Measurements from ENCODE around the gene CPXM1. TPM values are rescaled to one million over a fixed set of nuclear protein-coding genes. Genes with fewer than 3 reads are reported as not detected.

Gene CPXM1
- total and polyA plus RNA-seq, 9 of the 15 experiments (the other 6 are each of a cell fraction or from before 2014, with no cell fraction given) = 0.04 to 1.1 (median 0.37) TPM; not detected in 2

DNA sequence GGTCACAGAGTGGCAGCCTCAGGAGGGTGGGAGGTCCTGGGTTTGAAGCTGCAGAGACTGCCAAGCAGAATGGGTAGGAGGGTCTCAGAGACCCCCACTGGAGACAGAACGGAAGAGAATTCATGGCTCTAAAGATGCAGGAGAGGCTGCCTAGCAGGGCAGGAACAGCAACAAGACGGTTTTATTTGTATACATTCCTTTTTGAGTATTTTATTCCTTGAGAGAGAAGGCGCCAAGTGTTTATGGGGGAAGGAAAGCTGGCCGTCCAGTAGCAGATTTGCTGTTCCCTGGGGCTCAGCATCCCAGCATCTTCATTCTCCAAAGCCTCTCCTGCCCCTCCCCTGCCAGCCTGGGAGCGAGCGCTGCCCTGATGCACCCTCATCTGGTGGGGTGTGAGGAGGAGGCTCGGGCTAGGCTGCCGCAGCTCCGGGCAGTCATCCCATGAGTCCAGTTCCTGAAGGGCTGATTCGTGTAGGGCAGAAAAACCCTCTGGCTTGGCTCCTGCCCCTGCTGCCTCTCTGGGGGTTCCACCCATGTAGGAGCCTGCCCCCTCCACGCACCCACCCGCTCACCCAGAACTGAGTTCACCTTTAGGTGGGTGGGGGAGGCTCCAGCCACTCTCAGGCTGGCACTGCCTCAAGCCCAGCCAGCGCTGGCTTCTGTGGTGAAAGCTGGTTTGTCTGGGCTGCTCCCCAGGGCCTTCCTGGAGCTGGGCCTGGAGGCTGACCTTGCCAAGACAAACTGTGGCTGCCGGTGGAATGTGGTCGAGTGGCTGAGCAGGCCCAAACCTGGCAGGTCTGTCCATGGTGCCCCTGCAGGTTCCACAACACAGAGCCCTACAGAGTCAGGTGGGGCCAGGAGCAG is 32.4 kb downstream of the CPXM1 start:
- H2AFZ ChIP-seq (ENCODE audit: low read depth, low read length) = no peak overlapping the region
- intact Hi-C loops (cut with micrococcal nuclease) = no loop called here
- TF ChIP-seq ZNF318 (IDR thresholded peaks at IDR 0.05; ENCODE audit: borderline replicate concordance in 1 of 2, low read depth in 1 of 2) (no peak), POLR2AphosphoS2 (IDR thresholded peaks at IDR 0.05; ENCODE audit: low read length) (no peak), OTX1 (CRISPR knock-in tag; IDR thresholded peaks at IDR 0.05) (no peak), POLR2AphosphoS5 (IDR thresholded peaks at IDR 0.05; ENCODE audit: control insufficient read depth, insufficient read depth, low read depth, low read length) (no peak), ZNF311 (CRISPR knock-in tag; IDR thresholded peaks at IDR 0.05) (no peak), POLR2H (tag; IDR thresholded peaks at IDR 0.05; ENCODE audit: low read depth) (no peak), PHTF2 (CRISPR knock-in tag; IDR thresholded peaks at IDR 0.05) (no peak), ZNF561 (CRISPR knock-in tag; conservative IDR thresholded peaks at IDR 0.05) (no peak), FOXP4 (CRISPR knock-in tag; IDR thresholded peaks at IDR 0.05; ENCODE audit: borderline replicate concordance) (no peak)
- TF ChIP-seq, protein P1, sequence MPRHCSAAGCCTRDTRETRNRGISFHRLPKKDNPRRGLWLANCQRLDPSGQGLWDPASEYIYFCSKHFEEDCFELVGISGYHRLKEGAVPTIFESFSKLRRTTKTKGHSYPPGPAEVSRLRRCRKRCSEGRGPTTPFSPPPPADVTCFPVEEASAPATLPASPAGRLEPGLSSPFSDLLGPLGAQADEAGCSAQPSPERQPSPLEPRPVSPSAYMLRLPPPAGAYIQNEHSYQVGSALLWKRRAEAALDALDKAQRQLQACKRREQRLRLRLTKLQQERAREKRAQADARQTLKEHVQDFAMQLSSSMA (CRISPR knock-in tag; IDR thresholded peaks at IDR 0.05) = no peak

More for the DNA sequence above, 32.4 kb downstream of the CPXM1 start:
- DNase-seq (ENCODE audit: extremely low read depth in 1 of 4, low spot score in 3 of 4) (no peak), ATAC-seq (no peak), FAIRE-seq (no peak)
- WGBS (ENCODE audit: insufficient coverage, low coverage, missing lambda C conversion rate) = 0% methylated on average over 8 of the region's 15 CpGs
- Histone ChIP-seq H4K20me1 (replicated peaks; ENCODE audit: control insufficient read depth, insufficient read depth, low read length) (no peaks in the 10 kb centered on the region), H3K27ac (ENCODE audit: extremely low read depth, low read depth, low read length) (no peak overlapping the region), H3K9ac (ENCODE audit: insufficient read depth in 1 of 2, low read depth in 2 of 2, low read length in 2 of 2) (no peak overlapping the region), H3K4me1 (replicated peaks in 1 of 2; ENCODE audit: control insufficient read depth in 2 of 2, insufficient read depth in 2 of 2, low read length in 2 of 2) (no peaks in the 10 kb centered on the region; a peak in 1 of 5 replicates), H3K4me2 (ENCODE audit: insufficient read depth, low read length) (no peak overlapping the region), H3K27me3 (ENCODE audit: control insufficient read depth in 2 of 2, insufficient read depth in 2 of 2, low read length in 2 of 2) (peaks cover 9 to 32% of the 10 kb centered on the region in 2 experiments; a peak in 4 of 5 replicates), H3K4me3 (no peak overlapping the region), H3K9me1 (ENCODE audit: control insufficient read depth, insufficient read depth, low read length) (no peaks in the 10 kb centered on the region), H3K9me3 (replicated peaks; ENCODE audit: control insufficient read depth, insufficient read depth, low read depth, low read length) (no peaks in the 10 kb centered on the region), H3K79me2 (ENCODE audit: control insufficient read depth, insufficient read depth, low read length) (no peaks in the 10 kb centered on the region), H3K36me3 (ENCODE audit: control insufficient read depth, insufficient read depth, low read length) (no peaks in the 10 kb centered on the region)
- in situ Hi-C loops (cut with MboI) = no loop called here
- CTCF ChIA-PET (ENCODE audit: low intra/inter-chr PET ratio) = no interaction called here
- POLR2A ChIA-PET = interaction anchor here (1.0 to 1.1 kb wide), 2 partner anchors 12 to 20 kb away, joined by 4 read pairs; no protein-coding TSS in a partner anchor
- BruUV-seq (replicated peaks) = no TSS peak

All from K562 (cell line).